Mesenteric fat pad (tissue), 1 donor: Measurements from ENCODE around the gene HSPA1A. TPM values are rescaled to one million over a fixed set of nuclear protein-coding genes. Genes with fewer than 3 reads are reported as not detected.
A peak's percentile ranks its signal among the peaks of the same experiment; 100 is the strongest.
"Not testable (repeated sequence)": the region's sequence is repeated elsewhere in the genome, so short reads cannot be mapped to it uniquely, and the experiment has no call there.

Source experiments
- DNase-seq: peaks from one replicate; pipeline ENCODE4 v3.0.0-alpha.2; 2020; ENCODE audit warnings: low spot score
- total RNA-seq: library from RNA; stranded (reverse); fragmentation: NEBNext Ultra II Directional; extraction: Animal tissue kit (Norgen Biotek cat#: 25700); gene quantifications from one replicate; pipeline ENCODE4 v1.2.1, GENCODE V29; 2021
- donor health status: DM: yes; HTN: yes; CAD: no.

The HSPA1A gene
- total RNA-seq, 1 donor from 2014 or later: 139 TPM

- no peak for DNase-seq
These were observed 46.6 kb downstream of the HSPA1A start for GRCh38 chr6:31861919-31862343.

GRCh38 chr6:31862344-31863235 is 47.2 kb downstream of the HSPA1A start, which contains the start of gene NEU1:
Gene NEU1, minus strand, starts transcription at chr6:31862821. Its CDS starts 45 bp downstream, at chr6:31862776.
- peak; percentile 100 for DNase-seq

- not testable (repeated sequence) for DNase-seq
These were observed 48.8 kb downstream of the HSPA1A start for GRCh38 chr6:31864123-31864562.

- no peak for DNase-seq
These were observed 49.5 kb downstream of the HSPA1A start for GRCh38 chr6:31864818-31865204.

GRCh38 chr6:31865205-31866118 is 50.1 kb downstream of the HSPA1A start:
- DNase-seq: no peak

Other genes with a start within 250 kb of the HSPA1A start
- gene LTA, start 243.3 kb upstream of the HSPA1A start, total RNA-seq: not detected
- gene TNF, start 240.0 kb upstream of the HSPA1A start, total RNA-seq: 1.2 TPM
- gene LTB, start 233.1 kb upstream of the HSPA1A start, total RNA-seq: 1.4 TPM
- 23.8 TPM for gene LST1, start 229.3 kb upstream of the HSPA1A start, total RNA-seq
- not detected for gene NCR3, start 222.5 kb upstream of the HSPA1A start, total RNA-seq
- gene AIF1, start 200.3 kb upstream of the HSPA1A start, total RNA-seq: 60.1 TPM
- gene PRRC2A, start 194.8 kb upstream of the HSPA1A start, total RNA-seq: 162 TPM
- 229 TPM for gene BAG6, start 162.9 kb upstream of the HSPA1A start, total RNA-seq
- gene APOM, start 159.6 kb upstream of the HSPA1A start, total RNA-seq: 3.3 TPM
- 21.6 TPM for gene C6orf47, start 154.8 kb upstream of the HSPA1A start, total RNA-seq
- gene GPANK1, start 150.5 kb upstream of the HSPA1A start, total RNA-seq: 10.5 TPM
- gene CSNK2B, start 149.5 kb upstream of the HSPA1A start, total RNA-seq: 125 TPM
- gene LY6G5B, start 145.6 kb upstream of the HSPA1A start, total RNA-seq: 15.5 TPM
- gene LY6G5C, start 134.5 kb upstream of the HSPA1A start, total RNA-seq: 1.9 TPM
- gene ABHD16A, start 112.2 kb upstream of the HSPA1A start, total RNA-seq: 38.8 TPM
- gene LY6G6F, start 108.7 kb upstream of the HSPA1A start, total RNA-seq: not detected
- gene LY6G6D, start 100.2 kb upstream of the HSPA1A start, total RNA-seq: not detected
- not detected for gene LY6G6C, start 93.8 kb upstream of the HSPA1A start, total RNA-seq
- not detected for gene MPIG6B, start 92.2 kb upstream of the HSPA1A start, total RNA-seq
- gene DDAH2, start 86.2 kb upstream of the HSPA1A start, total RNA-seq: 123 TPM
- gene CLIC1, start 79.0 kb upstream of the HSPA1A start, total RNA-seq: 408 TPM
- 14.8 TPM for gene MSH5, start 75.5 kb upstream of the HSPA1A start, total RNA-seq
- gene SAPCD1, start 52.9 kb upstream of the HSPA1A start, total RNA-seq: 2.0 TPM
- 0.77 TPM for gene VWA7, start 38.2 kb upstream of the HSPA1A start, total RNA-seq
- gene VARS1, start 19.8 kb upstream of the HSPA1A start, total RNA-seq: 62.6 TPM
- gene LSM2, start 8.6 kb upstream of the HSPA1A start, total RNA-seq: 25.7 TPM
- 0.84 TPM for gene HSPA1L, start 260 bp upstream of the HSPA1A start, total RNA-seq
- gene HSPA1B, start 12.2 kb downstream of the HSPA1A start, total RNA-seq: 111 TPM
- gene NEU1, start 47.3 kb downstream of the HSPA1A start, total RNA-seq: 40.7 TPM
- 0.51 TPM for gene SLC44A4, start 63.5 kb downstream of the HSPA1A start, total RNA-seq
- 28.4 TPM for gene EHMT2, start 82.2 kb downstream of the HSPA1A start, total RNA-seq
- 2.9 TPM for gene ZBTB12, start 86.5 kb downstream of the HSPA1A start, total RNA-seq
- 60.8 TPM for gene C2, start 112.2 kb downstream of the HSPA1A start, total RNA-seq
- gene CFB, start 130.6 kb downstream of the HSPA1A start, total RNA-seq: 38.0 TPM
- gene NELFE, start 143.4 kb downstream of the HSPA1A start, total RNA-seq: 59.2 TPM
- gene SKIC2, start 143.6 kb downstream of the HSPA1A start, total RNA-seq: 52.5 TPM
- gene DXO, start 156.6 kb downstream of the HSPA1A start, total RNA-seq: 17.1 TPM
- 36.2 TPM for gene C4A, start 166.5 kb downstream of the HSPA1A start, total RNA-seq
- 32.7 TPM for gene C4B, start 199.3 kb downstream of the HSPA1A start, total RNA-seq
- 0.45 TPM for gene CYP21A2, start 222.9 kb downstream of the HSPA1A start, total RNA-seq